22Rv1 (cell line): Measurements from ENCODE around the gene ABLIM2.

Source experiments
- H3K27ac ChIP-seq: fragments of 450-650 bp; 2 replicates; pipeline ENCODE4 v1.5.1; 2017
- CTCF ChIP-seq: fragments of 450-650 bp; IDR thresholded peaks from 2 replicates; pipeline ENCODE4 v1.5.1; 2017; ENCODE audit warnings: mild to moderate bottlenecking
- ZFX ChIP-seq: fragments of 450-650 bp; IDR thresholded peaks from 2 replicates; pipeline ENCODE4 v1.6.1; 2017; ENCODE audit warnings: antibody characterized with exemption, borderline replicate concordance

ABLIM2 gene

GRCh38 chr4:7968262-7968896 lies 190.2 kb downstream of the ABLIM2 start:
- TF ChIP-seq ZFX (no peak), CTCF (no peak)
- H3K27ac ChIP-seq: no peak overlapping the region

GRCh38 chr4:7967501-7968261 lies 190.9 kb downstream of the ABLIM2 start:
- no peak for TF ChIP-seq ZFX
- no peak for TF ChIP-seq CTCF

GRCh38 chr4:7967063-7967440 lies 191.6 kb downstream of the ABLIM2 start:
- no peak for TF ChIP-seq CTCF
- no peak for TF ChIP-seq ZFX
- H3K27ac ChIP-seq: no peak overlapping the region

More at GRCh38 chr4:7967501-7968261, 190.9 kb downstream of the ABLIM2 start:
- H3K27ac ChIP-seq: no peak overlapping the region

- no peak for TF ChIP-seq CTCF
- no peak overlapping the region for H3K27ac ChIP-seq
These were observed 192.1 kb downstream of the ABLIM2 start for GRCh38 chr4:7966281-7967062.

GRCh38 chr4:7964890-7965662 lies 193.5 kb downstream of the ABLIM2 start:
- TF ChIP-seq ZFX: no peak
- TF ChIP-seq CTCF: no peak
- H3K27ac ChIP-seq: no peak overlapping the region

GRCh38 chr4:7964459-7964858 lies 194.2 kb downstream of the ABLIM2 start:
- no peak overlapping the region for H3K27ac ChIP-seq

More at GRCh38 chr4:7964459-7964858, 194.2 kb downstream of the ABLIM2 start:
- TF ChIP-seq ZFX: no peak
- TF ChIP-seq CTCF: no peak
